ENCODE data around the gene ELFN1.

DNA sequence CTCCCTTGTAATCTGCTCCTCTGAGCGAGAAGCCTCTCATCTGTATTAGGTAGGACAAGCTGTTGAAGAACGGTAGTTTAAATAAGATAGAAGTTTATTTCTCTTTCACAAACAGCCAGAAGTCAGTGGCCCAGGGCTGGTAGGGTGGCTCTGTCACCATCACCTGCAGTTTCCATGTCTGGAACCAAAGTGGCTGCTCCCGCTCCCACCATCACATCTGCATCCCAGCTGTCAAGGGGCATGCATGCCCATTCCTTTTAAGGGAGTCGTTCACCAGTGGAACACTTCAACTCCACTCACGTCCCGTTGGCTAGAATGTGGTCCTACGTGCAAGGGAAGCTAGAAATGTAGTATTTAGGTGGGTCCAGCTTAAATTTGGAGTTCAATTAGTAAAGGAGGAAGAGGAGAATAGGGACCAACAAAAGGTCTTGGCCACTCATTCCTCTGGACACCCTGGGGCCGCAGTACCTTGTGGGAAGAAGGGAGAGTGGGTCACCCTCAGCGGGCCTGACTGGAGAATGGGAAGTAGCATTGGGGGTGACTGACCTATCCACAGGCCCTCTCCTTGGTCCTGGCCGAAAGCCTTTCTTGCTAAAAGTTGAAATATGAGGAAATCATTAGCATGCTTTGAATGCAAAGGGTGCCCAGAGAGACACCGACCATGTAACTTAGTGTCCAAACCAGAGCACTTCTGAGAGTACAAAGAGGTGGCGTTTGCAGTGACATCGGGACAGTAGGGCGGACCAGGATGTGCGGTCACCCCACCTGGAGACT is 48.0 kb downstream of the ELFN1 start:
- no peak for TF ChIP-seq POLR2A (IDR thresholded peaks at IDR 0.05)
- TF ChIP-seq, protein P1, sequence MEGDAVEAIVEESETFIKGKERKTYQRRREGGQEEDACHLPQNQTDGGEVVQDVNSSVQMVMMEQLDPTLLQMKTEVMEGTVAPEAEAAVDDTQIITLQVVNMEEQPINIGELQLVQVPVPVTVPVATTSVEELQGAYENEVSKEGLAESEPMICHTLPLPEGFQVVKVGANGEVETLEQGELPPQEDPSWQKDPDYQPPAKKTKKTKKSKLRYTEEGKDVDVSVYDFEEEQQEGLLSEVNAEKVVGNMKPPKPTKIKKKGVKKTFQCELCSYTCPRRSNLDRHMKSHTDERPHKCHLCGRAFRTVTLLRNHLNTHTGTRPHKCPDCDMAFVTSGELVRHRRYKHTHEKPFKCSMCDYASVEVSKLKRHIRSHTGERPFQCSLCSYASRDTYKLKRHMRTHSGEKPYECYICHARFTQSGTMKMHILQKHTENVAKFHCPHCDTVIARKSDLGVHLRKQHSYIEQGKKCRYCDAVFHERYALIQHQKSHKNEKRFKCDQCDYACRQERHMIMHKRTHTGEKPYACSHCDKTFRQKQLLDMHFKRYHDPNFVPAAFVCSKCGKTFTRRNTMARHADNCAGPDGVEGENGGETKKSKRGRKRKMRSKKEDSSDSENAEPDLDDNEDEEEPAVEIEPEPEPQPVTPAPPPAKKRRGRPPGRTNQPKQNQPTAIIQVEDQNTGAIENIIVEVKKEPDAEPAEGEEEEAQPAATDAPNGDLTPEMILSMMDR (IDR thresholded peaks at IDR 0.05) = no peak
- TF ChIP-seq POLR2AphosphoS5 (IDR thresholded peaks at IDR 0.05) = no peak
